T-helper 2 cell treated with Interferon-gamma antibody and Interleukin-4, amounts not matched to agents 5 μg/mL and 100 μg/mL, for 36 hours (primary cell): Measurements from ENCODE around the gene FOXE1.

ENCODE experiments used
- DNase-seq: peaks from one replicate; pipeline ENCODE4 v3.0.0; 2021; ENCODE audit warnings: low spot score
- H3K27ac Mint-ChIP-seq: one replicate; pipeline ENCODE4 v1.8.0; 2021; ENCODE audit warnings: mild to moderate bottlenecking, mixed read lengths
- H3K27me3 Mint-ChIP-seq: one replicate; pipeline ENCODE4 v1.8.0; 2021; ENCODE audit warnings: low read depth, mixed read lengths
- H3K36me3 Mint-ChIP-seq: one replicate; pipeline ENCODE4 v1.8.0; 2021; ENCODE audit warnings: low read depth, mixed read lengths
- H3K4me1 Mint-ChIP-seq: one replicate; pipeline ENCODE4 v1.8.0; 2021; ENCODE audit warnings: low read depth, mixed read lengths
- H3K4me3 Mint-ChIP-seq: one replicate; pipeline ENCODE4 v1.8.0; 2022; ENCODE audit warnings: mild to moderate bottlenecking, moderate library complexity, mixed read lengths
- H3K9me3 Mint-ChIP-seq: one replicate; pipeline ENCODE4 v1.8.0; 2021; ENCODE audit warnings: mixed read lengths

Gene FOXE1

DNA sequence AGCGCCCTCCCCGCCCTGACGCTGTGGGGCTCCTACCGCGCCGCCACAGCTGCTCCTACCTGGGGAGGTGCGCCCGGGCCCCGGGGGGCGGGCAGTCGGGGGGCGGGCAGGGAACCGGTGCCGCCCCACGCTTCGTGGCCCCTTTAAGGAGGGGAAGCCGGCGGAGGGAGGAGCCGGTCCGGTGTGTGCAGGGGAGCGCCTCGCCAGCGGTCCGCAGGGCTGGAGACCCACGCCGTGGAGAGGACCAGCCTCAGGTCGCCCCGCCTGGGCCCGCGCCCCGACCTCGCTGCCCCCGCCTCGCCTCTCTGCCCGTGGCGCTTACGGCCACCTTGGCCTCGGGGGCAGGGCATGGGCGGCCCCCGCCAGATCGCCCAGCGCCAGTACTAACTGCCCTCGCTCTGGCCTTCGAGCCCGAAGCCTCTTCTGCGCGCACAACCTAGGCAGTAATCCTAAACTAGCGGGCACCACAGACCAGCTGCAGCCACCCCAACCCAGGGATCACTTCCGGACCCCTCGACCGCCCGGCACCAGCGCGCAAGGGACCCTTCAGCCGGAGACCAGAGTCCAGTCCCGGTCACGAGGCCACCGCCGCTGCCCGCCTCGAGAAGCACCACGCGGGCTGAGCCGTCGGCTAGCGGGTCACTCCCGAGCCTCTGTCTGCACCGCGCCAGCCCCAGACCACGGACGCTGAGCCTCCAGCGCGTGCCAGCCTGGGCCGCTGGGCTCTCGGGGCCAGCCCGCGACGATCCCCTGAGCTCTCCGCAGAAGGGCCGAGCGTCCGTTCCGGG is at the start of gene FOXE1:
Gene FOXE1, plus strand, starts transcription at position 171 of the 788 bp plus-strand sequence. CDS start 689 bp downstream, outside the sequence.
- Mint-ChIP-seq H3K27ac (peak within 1 kb of the TSS; percentile 39), H3K27me3 (peaks cover 84% of the 10 kb centered on the region), H3K36me3 (no peaks in the 10 kb centered on the region), H3K4me1 (peaks cover 7% of the 10 kb centered on the region), H3K4me3 (peak within 1 kb of the TSS; percentile 86), H3K9me3 (no peaks in the 10 kb centered on the region)
- DNase-seq = no peak

GRCh38 chr9:97804059-97804365 is 49.0 kb upstream of the FOXE1 start:
- no peaks in the 10 kb centered on the region for H3K36me3 Mint-ChIP-seq
- peak overlapping the region; percentile 78 for H3K4me3 Mint-ChIP-seq
- H3K4me1 Mint-ChIP-seq = peaks cover 5% of the 10 kb centered on the region
- H3K27ac Mint-ChIP-seq = peak overlapping the region; percentile 76
- H3K27me3 Mint-ChIP-seq = peaks cover 28% of the 10 kb centered on the region
- H3K9me3 Mint-ChIP-seq = no peaks in the 10 kb centered on the region
- DNase-seq = no peak

GRCh38 chr9:97806721-97807120 is 46.3 kb upstream of the FOXE1 start:
- Mint-ChIP-seq H3K36me3 (no peaks in the 10 kb centered on the region), H3K9me3 (no peaks in the 10 kb centered on the region), H3K27ac (no peak overlapping the region), H3K4me3 (no peak overlapping the region), H3K27me3 (peaks cover 25% of the 10 kb centered on the region), H3K4me1 (peaks cover 5% of the 10 kb centered on the region)
- DNase-seq = no peak

GRCh38 chr9:97807681-97808080 is 45.3 kb upstream of the FOXE1 start:
- DNase-seq = no peak
- Mint-ChIP-seq H3K27me3 (peaks cover 25% of the 10 kb centered on the region), H3K4me1 (peaks cover 4% of the 10 kb centered on the region), H3K36me3 (no peaks in the 10 kb centered on the region), H3K9me3 (no peaks in the 10 kb centered on the region), H3K4me3 (no peak overlapping the region), H3K27ac (no peak overlapping the region)

- H3K36me3 Mint-ChIP-seq = no peaks in the 10 kb centered on the region
- DNase-seq = no peak
- H3K27me3 Mint-ChIP-seq = peaks cover 25% of the 10 kb centered on the region
- peaks cover 3% of the 10 kb centered on the region for H3K9me3 Mint-ChIP-seq
- no peak overlapping the region for H3K4me3 Mint-ChIP-seq
- H3K27ac Mint-ChIP-seq = no peak overlapping the region
- peaks cover 1% of the 10 kb centered on the region for H3K4me1 Mint-ChIP-seq
These were observed 44.6 kb upstream of the FOXE1 start for GRCh38 chr9:97808415-97808814.

DNA sequence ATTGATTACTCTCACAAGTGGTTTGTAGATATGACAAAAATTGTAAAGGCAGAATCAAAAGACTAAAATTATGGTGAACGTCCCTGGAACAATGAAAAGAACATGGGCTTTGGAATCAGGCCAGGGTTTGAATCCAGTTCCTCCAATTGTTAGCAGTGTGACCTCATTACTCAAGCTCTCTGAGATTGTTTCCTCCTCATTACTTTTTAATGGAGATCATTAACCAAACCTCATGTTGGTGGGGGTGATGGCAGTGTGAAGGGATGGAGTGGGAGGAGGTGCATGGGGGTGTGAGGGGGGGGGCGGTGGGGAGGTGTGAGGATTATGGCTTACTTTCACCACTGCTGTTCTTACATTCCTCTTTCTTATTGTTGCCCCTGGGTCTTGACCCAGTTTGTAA is 44.1 kb upstream of the FOXE1 start:
- no peak for DNase-seq
- Mint-ChIP-seq H3K36me3 (no peaks in the 10 kb centered on the region), H3K27me3 (peaks cover 24% of the 10 kb centered on the region), H3K4me3 (no peak overlapping the region), H3K27ac (no peak overlapping the region), H3K4me1 (peaks cover 1% of the 10 kb centered on the region), H3K9me3 (peaks cover 5% of the 10 kb centered on the region)

DNA sequence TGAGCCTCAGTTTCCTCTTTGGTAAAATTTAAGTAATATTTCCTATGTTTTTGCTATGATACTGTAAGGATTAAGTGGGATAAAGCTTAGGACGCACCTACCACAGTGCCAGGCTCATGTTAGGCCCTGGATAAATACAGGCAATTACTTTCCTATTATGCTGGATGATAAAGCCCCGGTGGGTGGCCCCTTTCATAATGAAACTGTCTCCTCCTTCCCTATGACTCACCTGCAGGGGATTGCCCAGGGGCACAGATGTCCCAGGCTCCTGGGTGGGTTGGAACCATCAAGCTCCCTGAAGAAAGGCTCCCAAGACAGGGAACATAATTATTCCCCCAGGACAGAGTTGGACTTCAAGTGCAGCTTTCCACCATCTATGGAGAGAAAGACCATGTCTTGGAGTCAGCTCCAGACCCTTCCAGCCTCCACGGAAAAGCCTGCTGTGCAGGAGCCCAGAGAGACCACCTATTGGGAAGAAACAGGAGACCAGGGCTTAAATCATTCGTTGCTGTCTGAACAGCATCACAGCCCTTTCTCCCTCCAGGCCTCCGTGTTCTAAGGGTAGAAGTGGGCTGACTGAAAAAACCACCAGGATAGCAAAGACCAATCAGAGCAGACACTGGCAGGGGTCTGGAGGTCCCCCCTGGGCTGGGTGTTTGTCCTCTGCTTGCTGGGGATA is 43.2 kb upstream of the FOXE1 start:
- H3K27me3 Mint-ChIP-seq = peaks cover 17% of the 10 kb centered on the region
- H3K27ac Mint-ChIP-seq = no peak overlapping the region
- no peak overlapping the region for H3K4me3 Mint-ChIP-seq
- H3K9me3 Mint-ChIP-seq = peaks cover 5% of the 10 kb centered on the region
- no peaks in the 10 kb centered on the region for H3K4me1 Mint-ChIP-seq
- no peaks in the 10 kb centered on the region for H3K36me3 Mint-ChIP-seq
- no peak for DNase-seq

DNA sequence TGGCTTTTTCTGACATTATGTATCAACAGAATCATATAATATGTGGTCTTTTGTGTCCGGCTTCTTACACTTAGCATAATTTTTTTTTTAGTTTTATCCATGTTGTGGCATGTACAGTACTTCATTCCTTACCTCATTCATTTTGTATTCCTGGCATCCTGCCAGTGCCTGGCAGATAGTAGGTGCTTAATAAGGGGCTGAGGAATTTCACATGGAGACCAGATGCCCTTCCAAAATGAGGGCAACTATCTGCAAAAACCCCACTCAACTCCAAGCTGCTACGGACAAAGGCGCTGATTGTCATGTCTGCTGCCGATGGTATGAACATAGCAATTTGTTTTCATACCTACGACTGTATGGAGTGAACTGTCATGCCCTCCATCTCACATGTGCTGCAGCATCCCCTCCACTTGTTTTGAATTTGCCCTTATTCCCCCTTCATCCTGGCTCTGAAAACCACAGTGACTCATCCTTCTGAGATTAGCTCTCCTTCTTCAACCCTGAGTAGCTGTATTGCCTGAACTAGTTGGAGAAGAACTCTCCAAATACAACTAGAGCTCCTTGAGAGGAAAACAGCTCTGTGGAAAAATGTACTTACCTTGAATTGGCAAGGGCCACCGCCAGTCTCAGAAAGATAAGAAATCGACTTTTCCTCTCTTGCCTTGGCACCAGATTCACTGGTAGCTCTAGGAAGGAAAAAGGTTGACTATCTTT is 41.3 kb upstream of the FOXE1 start:
- Mint-ChIP-seq H3K36me3 (no peaks in the 10 kb centered on the region), H3K27ac (no peak overlapping the region), H3K4me1 (no peaks in the 10 kb centered on the region), H3K4me3 (no peak overlapping the region), H3K27me3 (peaks cover 16% of the 10 kb centered on the region), H3K9me3 (peaks cover 5% of the 10 kb centered on the region)
- DNase-seq = no peak

DNA sequence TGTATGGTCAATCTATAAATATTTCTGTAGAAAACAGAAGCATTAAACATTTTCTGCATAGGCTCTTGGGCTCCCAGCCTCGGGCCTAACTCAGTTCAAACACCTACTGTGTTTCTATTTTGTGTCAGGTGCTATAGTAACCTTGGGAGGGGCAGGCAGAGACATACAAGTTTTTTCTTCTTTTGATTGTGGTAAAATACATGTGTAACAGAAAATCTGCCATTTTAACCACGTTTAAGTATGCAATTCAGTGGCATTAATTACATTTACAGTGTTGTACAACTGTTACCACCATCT is 40.8 kb upstream of the FOXE1 start:
- H3K9me3 Mint-ChIP-seq = peaks cover 5% of the 10 kb centered on the region
- H3K4me1 Mint-ChIP-seq = no peaks in the 10 kb centered on the region
- H3K4me3 Mint-ChIP-seq = no peak overlapping the region
- no peak overlapping the region for H3K27ac Mint-ChIP-seq
- no peaks in the 10 kb centered on the region for H3K36me3 Mint-ChIP-seq
- peaks cover 14% of the 10 kb centered on the region for H3K27me3 Mint-ChIP-seq
- no peak for DNase-seq

GRCh38 chr9:97813072-97813471 is 40.0 kb upstream of the FOXE1 start:
- peaks cover 18% of the 10 kb centered on the region for H3K27me3 Mint-ChIP-seq
- no peak for DNase-seq

GRCh38 chr9:97819735-97820134 is 33.3 kb upstream of the FOXE1 start:
- no peak overlapping the region for H3K4me3 Mint-ChIP-seq
- no peaks in the 10 kb centered on the region for H3K4me1 Mint-ChIP-seq
- peaks cover 39% of the 10 kb centered on the region for H3K27me3 Mint-ChIP-seq
- H3K36me3 Mint-ChIP-seq = no peaks in the 10 kb centered on the region
- no peak for DNase-seq
- peaks cover 3% of the 10 kb centered on the region for H3K9me3 Mint-ChIP-seq
- no peak overlapping the region for H3K27ac Mint-ChIP-seq

More at GRCh38 chr9:97813072-97813471, 40.0 kb upstream of the FOXE1 start:
- H3K36me3 Mint-ChIP-seq = no peaks in the 10 kb centered on the region
- no peaks in the 10 kb centered on the region for H3K4me1 Mint-ChIP-seq
- H3K9me3 Mint-ChIP-seq = peaks cover 5% of the 10 kb centered on the region
- H3K4me3 Mint-ChIP-seq = no peak overlapping the region
- H3K27ac Mint-ChIP-seq = no peak overlapping the region

DNA sequence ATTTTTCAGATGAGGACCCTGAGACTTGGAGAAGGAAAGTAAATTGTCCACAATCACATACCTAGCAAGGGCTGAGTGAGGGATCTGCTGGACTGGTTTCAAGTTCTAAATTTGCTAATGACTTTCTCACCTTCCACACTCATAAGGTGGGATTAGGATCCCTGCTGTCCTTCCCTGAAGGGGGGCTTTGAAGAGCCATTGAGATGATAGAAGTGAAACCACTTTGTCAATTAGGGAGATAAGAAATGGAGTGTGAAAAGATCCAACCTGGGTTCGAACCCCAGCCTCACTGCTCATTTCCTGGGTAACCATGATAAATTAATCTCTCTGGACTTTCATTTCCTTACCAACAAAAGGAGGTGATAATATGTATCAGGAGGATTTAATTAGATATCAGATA is 32.7 kb upstream of the FOXE1 start:
- Mint-ChIP-seq H3K4me3 (no peak overlapping the region), H3K9me3 (peaks cover 3% of the 10 kb centered on the region), H3K27ac (no peak overlapping the region), H3K27me3 (peaks cover 41% of the 10 kb centered on the region), H3K36me3 (no peaks in the 10 kb centered on the region), H3K4me1 (no peaks in the 10 kb centered on the region)
- no peak for DNase-seq

DNA sequence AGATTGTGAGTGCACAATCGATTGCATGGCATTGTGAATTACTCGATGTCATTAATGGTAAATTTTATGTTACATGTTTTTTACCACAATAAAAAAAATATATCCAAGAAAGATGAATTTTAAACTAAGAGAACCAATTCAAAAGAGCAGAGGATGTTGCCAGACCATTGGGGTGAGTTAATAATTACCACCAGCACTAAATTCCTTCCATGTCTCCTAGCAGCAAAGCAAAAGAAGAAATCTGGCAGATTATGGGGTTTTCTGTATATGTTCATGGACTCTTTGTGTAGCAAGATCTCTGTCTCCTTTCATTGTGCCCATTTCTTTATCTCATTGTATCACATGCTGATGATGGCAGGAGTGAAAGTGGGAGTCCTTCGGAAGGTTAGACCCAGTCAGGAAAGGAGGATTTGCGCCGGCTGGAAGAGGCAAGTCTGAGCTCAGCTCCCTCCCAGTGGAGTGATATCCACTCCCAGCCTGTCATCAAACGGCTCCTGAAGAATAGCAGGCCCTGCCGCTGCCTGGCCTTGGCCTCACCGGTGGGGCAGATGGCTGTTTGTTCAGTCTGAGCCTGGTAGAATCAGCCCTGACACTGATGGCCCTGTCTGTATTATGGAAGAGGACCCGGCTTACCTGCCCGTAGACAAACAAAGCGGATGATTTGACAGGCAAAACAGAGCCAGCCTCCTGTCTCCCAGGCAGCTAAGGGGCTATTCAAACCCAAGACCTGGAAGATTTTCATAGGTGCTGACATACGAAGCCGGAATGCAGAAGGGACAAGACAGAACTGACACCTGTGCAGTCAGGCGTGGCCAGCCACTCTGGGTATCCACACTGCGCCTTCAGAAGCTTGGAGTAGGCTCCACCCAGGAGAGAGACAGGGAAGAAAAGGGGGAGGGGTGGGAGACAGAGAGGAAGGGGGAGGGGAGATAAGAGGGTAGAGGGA is 21.9 kb upstream of the FOXE1 start:
- Mint-ChIP-seq H3K9me3 (no peaks in the 10 kb centered on the region), H3K4me1 (no peaks in the 10 kb centered on the region), H3K36me3 (no peaks in the 10 kb centered on the region), H3K27ac (no peak overlapping the region), H3K4me3 (no peak overlapping the region), H3K27me3 (peaks cover 26% of the 10 kb centered on the region)
- DNase-seq = no peak
